Lower leg skin (tissue), 4 donors: ENCODE data around the gene RASSF5. TPM values are rescaled to one million over a fixed set of nuclear protein-coding genes. Genes with fewer than 3 reads are reported as not detected.
A peak's percentile ranks its signal among the peaks of the same experiment; 100 is the strongest.

Source experiments
- DNase-seq, 2 donors: peaks; one replicate each; pipeline ENCODE4 v3.0.0-alpha.2; 2019; ENCODE audit warnings: low spot score in 2 of 2
- H3K4me3 ChIP-seq: fragments of 200-600 bp; sonication (generic); 2 replicates; pipeline ENCODE4 v1.5.1; 2017; ENCODE audit warnings: mild to moderate bottlenecking, low read depth; ENCODE audit not compliant: poor library complexity, severe bottlenecking
- CTCF ChIP-seq, 3 donors: fragments of 450-650 bp; IDR thresholded peaks; one replicate each; pipeline ENCODE4 v1.5.1; 2016; ENCODE audit warnings: antibody characterized with exemption in 3 of 3, mild to moderate bottlenecking in 3 of 3, moderate library complexity in 2 of 3
- POLR2A ChIP-seq, 2 donors: fragments of 450-650 bp; IDR thresholded peaks; one replicate each; pipeline ENCODE4 v1.6.1; 2016 to 2017; ENCODE audit warnings: antibody characterized with exemption in 2 of 2, mild to moderate bottlenecking in 1 of 2, moderate library complexity in 1 of 2
- WGBS, 2 donors: methylation state at CpG; one replicate each; pipeline ENCODE4 v1.1.5; 2018; 5-methylcytosine and 5-hydroxymethylcytosine counted together
- intact Hi-C: fragments of 100-400 bp; cut with DNase I; formaldehyde crosslinking; loops from one replicate; pipeline ENCODE4 v1.15.0; 2023; ENCODE audit warnings: low total_unique reads
- total RNA-seq, 4 donors: library from RNA; depleted of rRNA; stranded (reverse); fragments of >200 nt; gene quantifications; one replicate each; pipeline ENCODE4 v1.1.0, GENCODE V29; 2016

RASSF5 gene
- total RNA-seq, 4 donors from 2014 or later: 81.3 to 102 (median 86.1) TPM

- 93 to 95% methylated on average over 2 of the region's 2 CpGs for WGBS, 2 donors
- TF ChIP-seq POLR2A (IDR thresholded peaks at IDR 0.05): no peak
- TF ChIP-seq CTCF (IDR thresholded peaks at IDR 0.05): no peak
- intact Hi-C loops: no loop called here
- DNase-seq: no peak
- H3K4me3 ChIP-seq: no peak overlapping the region
These were observed 4.9 kb upstream of the RASSF5 start for GRCh38 chr1:206502403-206502802.

- WGBS, 2 donors: 86 to 94% methylated on average over 1 of the region's 1 CpG
- H3K4me3 ChIP-seq: no peak overlapping the region
These were observed 4.5 kb upstream of the RASSF5 start for GRCh38 chr1:206502812-206503211.

GRCh38 chr1:206503591-206504362 is 3.6 kb upstream of the RASSF5 start:
- intact Hi-C loops: no loop called here
- H3K4me3 ChIP-seq: no peak overlapping the region
- WGBS, 2 donors: 38 to 46% methylated on average over 8 of the region's 8 CpGs
- peak; percentile 67 to 93 for DNase-seq
- no peak for TF ChIP-seq POLR2A (IDR thresholded peaks at IDR 0.05)
- TF ChIP-seq CTCF (IDR thresholded peaks at IDR 0.05): no peak

More at GRCh38 chr1:206502812-206503211, 4.5 kb upstream of the RASSF5 start:
- intact Hi-C loops: no loop called here
- TF ChIP-seq POLR2A (IDR thresholded peaks at IDR 0.05) (no peak), CTCF (IDR thresholded peaks at IDR 0.05) (no peak)
- no peak for DNase-seq

- DNase-seq: no peak
- TF ChIP-seq CTCF (IDR thresholded peaks at IDR 0.05) (no peak), POLR2A (IDR thresholded peaks at IDR 0.05) (no peak)
- H3K4me3 ChIP-seq: no peak overlapping the region
- intact Hi-C loops: no loop called here
- WGBS, 2 donors: 14 to 27% methylated on average over 3 of the region's 3 CpGs
These were observed 3.0 kb upstream of the RASSF5 start for GRCh38 chr1:206504363-206504713.

- intact Hi-C loops: no loop called here
- 60 to 64% methylated on average over 10 of the region's 10 CpGs for WGBS, 2 donors
- DNase-seq: no peak
- H3K4me3 ChIP-seq: no peak overlapping the region
- TF ChIP-seq CTCF (IDR thresholded peaks at IDR 0.05) (no peak), POLR2A (IDR thresholded peaks at IDR 0.05) (no peak)
These were observed 1.5 kb upstream of the RASSF5 start for GRCh38 chr1:206505702-206506355.
